ENCODE data around the gene RAB18.
"Not testable (repeated sequence)": the region's sequence is repeated elsewhere in the genome, so short reads cannot be mapped to it uniquely, and the experiment has no call there.

- not testable (repeated sequence) for TF ChIP-seq CTCF (conservative IDR thresholded peaks at IDR 0.05; ENCODE audit: low read length); EZH2phosphoT487 (IDR thresholded peaks at IDR 0.05; ENCODE audit: borderline replicate concordance, low read depth, low read length)
Observed at GRCh38 chr10:27465596-27465995, 38.5 kb upstream of the RAB18 start.
